ENCODE measurements around the gene GM2A. TPM values are rescaled to one million over a fixed set of nuclear protein-coding genes. Genes with fewer than 3 reads are reported as not detected.

GM2A gene
- total and polyA plus RNA-seq, 8 donors: 6.4 to 25.0 (median 10.9) TPM

- Histone ChIP-seq H3K36me3 (no peaks in the 10 kb centered on the region), H3K4me3 (no peak overlapping the region), H3K27me3 (no peaks in the 10 kb centered on the region), H3K4me1 (peaks cover 0 to 7% (median 6%) of the 10 kb centered on the region in 3 donors), H3K27ac (no peak overlapping the region), H3K9me3 (no peaks in the 10 kb centered on the region)
- intact Hi-C loops (cut with DNase I): loop anchor here in 1 of 3 donors (10.0 kb wide), 1 partner anchor 124 kb away; no protein-coding TSS in a partner anchor
- no peak for TF ChIP-seq CTCF (IDR thresholded peaks at IDR 0.05)
- DNase-seq (no peak), FAIRE-seq (no peak), ATAC-seq (no peak)
- 90 to 99% methylated on average over 5 of the region's 5 CpGs for WGBS, 2 donors
Observed at GRCh38 chr5:151249281-151249680, 3.7 kb upstream of the GM2A start.

- WGBS, 2 donors: 87 to 89% methylated on average over 10 of the region's 10 CpGs
- no peaks in the 10 kb centered on the region for H3K36me3 ChIP-seq
- FAIRE-seq: no peak
- H3K4me1 ChIP-seq: peaks cover 0 to 8% (median 7%) of the 10 kb centered on the region in 3 donors
- ATAC-seq: no peak
- no peak for TF ChIP-seq CTCF (IDR thresholded peaks at IDR 0.05)
- H3K27me3 ChIP-seq: no peaks in the 10 kb centered on the region
- intact Hi-C loops (cut with DNase I): no loop called here
- H3K27ac ChIP-seq: no peak overlapping the region
- no peak for DNase-seq
- H3K9me3 ChIP-seq: no peaks in the 10 kb centered on the region
- H3K4me3 ChIP-seq: no peak overlapping the region
Observed at GRCh38 chr5:151250346-151251000, 2.5 kb upstream of the GM2A start.

- no peak for ATAC-seq
- H3K4me1 ChIP-seq: peaks cover 0 to 8% (median 7%) of the 10 kb centered on the region in 3 donors
- no peak overlapping the region for H3K27ac ChIP-seq
- no peak overlapping the region for H3K4me3 ChIP-seq
- no peaks in the 10 kb centered on the region for H3K27me3 ChIP-seq
- no peaks in the 10 kb centered on the region for H3K36me3 ChIP-seq
- no peaks in the 10 kb centered on the region for H3K9me3 ChIP-seq
- no peak for DNase-seq
- TF ChIP-seq CTCF (IDR thresholded peaks at IDR 0.05): no peak
- FAIRE-seq: no peak
- 63 to 65% methylated on average over 5 of the region's 5 CpGs for WGBS, 2 donors
- intact Hi-C loops (cut with DNase I): no loop called here
Observed at GRCh38 chr5:151251001-151251551, 1.9 kb upstream of the GM2A start.

GRCh38 chr5:151251621-151252020 is 1.4 kb upstream of the GM2A start:
- no peaks in the 10 kb centered on the region for H3K9me3 ChIP-seq
- FAIRE-seq: no peak
- no peak for DNase-seq
- peaks cover 0 to 8% (median 7%) of the 10 kb centered on the region in 3 donors for H3K4me1 ChIP-seq
- intact Hi-C loops (cut with DNase I): no loop called here
- ATAC-seq: no peak
- no peaks in the 10 kb centered on the region for H3K27me3 ChIP-seq
- H3K27ac ChIP-seq: no peak overlapping the region
- H3K4me3 ChIP-seq: peak overlapping the region in 1 of 4 donors; percentile 50
- H3K36me3 ChIP-seq: no peaks in the 10 kb centered on the region
- no peak for TF ChIP-seq CTCF (IDR thresholded peaks at IDR 0.05)
- 94% methylated on average over 4 of the region's 4 CpGs for WGBS, 2 donors

GRCh38 chr5:151253605-151253950 is 593 bp downstream of the GM2A start:
- intact Hi-C loops (cut with DNase I): no loop called here
- 13 to 16% methylated on average over 5 of the region's 5 CpGs for WGBS, 2 donors

More at GRCh38 chr5:151253605-151253950, 593 bp downstream of the GM2A start:
- TF ChIP-seq CTCF (IDR thresholded peaks at IDR 0.05): no peak
- peak in 1 of 4 donors; percentile 3 for ATAC-seq
- Histone ChIP-seq H3K27ac (peak overlapping the region in 3 of 4 donors; percentile 23 to 72 (median 42)), H3K4me3 (peak overlapping the region; percentile 51 to 79 (median 63)), H3K27me3 (no peaks in the 10 kb centered on the region), H3K4me1 (peaks cover 0 to 8% (median 7%) of the 10 kb centered on the region in 3 donors), H3K9me3 (no peaks in the 10 kb centered on the region), H3K36me3 (no peaks in the 10 kb centered on the region)
- FAIRE-seq: no peak
- DNase-seq: no peak
